Measurements from ENCODE around the gene SGO1. TPM values are rescaled to one million over a fixed set of nuclear protein-coding genes. Genes with fewer than 3 reads are reported as not detected.

Gene SGO1
- total RNA-seq, 2 donors from 2014 or later: 4.0 to 19.5 TPM

GRCh38 chr3:20136231-20136630 is 49.8 kb downstream of the SGO1 start:
- no peaks in the 10 kb centered on the region for H3K4me1 ChIP-seq
- H3K4me3 ChIP-seq: no peak overlapping the region
- H3K9ac ChIP-seq (ENCODE audit: low read depth in 2 of 2, low read length in 2 of 2): no peak overlapping the region
- intact Hi-C loops (cut with DNase I): no loop called here
- no peak overlapping the region for H3K27ac ChIP-seq
- H3K36me3 ChIP-seq: no peaks in the 10 kb centered on the region
- H3K9me3 ChIP-seq: no peaks in the 10 kb centered on the region
- no peak for TF ChIP-seq CTCF (IDR thresholded peaks at IDR 0.05)
- H3K27me3 ChIP-seq: no peaks in the 10 kb centered on the region
- DNase-seq: no peak

- H3K4me3 ChIP-seq: no peak overlapping the region
- no peaks in the 10 kb centered on the region for H3K27me3 ChIP-seq
- intact Hi-C loops (cut with DNase I): no loop called here
- no peak for TF ChIP-seq CTCF (IDR thresholded peaks at IDR 0.05)
- DNase-seq: no peak
- H3K36me3 ChIP-seq: no peaks in the 10 kb centered on the region
- H3K4me1 ChIP-seq: no peaks in the 10 kb centered on the region
- no peaks in the 10 kb centered on the region for H3K9me3 ChIP-seq
- no peak overlapping the region for H3K9ac ChIP-seq (ENCODE audit: low read depth in 2 of 2, low read length in 2 of 2)
- no peak overlapping the region for H3K27ac ChIP-seq
These were observed 55.9 kb downstream of the SGO1 start for GRCh38 chr3:20130106-20130505.

- H3K4me1 ChIP-seq: no peaks in the 10 kb centered on the region
- H3K27ac ChIP-seq: no peak overlapping the region
- no peaks in the 10 kb centered on the region for H3K9me3 ChIP-seq
- H3K4me3 ChIP-seq: no peak overlapping the region
- no peak overlapping the region for H3K9ac ChIP-seq (ENCODE audit: low read depth in 2 of 2, low read length in 2 of 2)
- H3K36me3 ChIP-seq: no peaks in the 10 kb centered on the region
- no peak for TF ChIP-seq CTCF (IDR thresholded peaks at IDR 0.05)
- intact Hi-C loops (cut with DNase I): no loop called here
- H3K27me3 ChIP-seq: no peaks in the 10 kb centered on the region
- no peak for DNase-seq
These were observed 57.6 kb downstream of the SGO1 start for GRCh38 chr3:20128358-20128757.

GRCh38 chr3:20125897-20126296 is 60.1 kb downstream of the SGO1 start:
- Histone ChIP-seq H3K36me3 (no peaks in the 10 kb centered on the region), H3K4me3 (no peak overlapping the region), H3K9me3 (no peaks in the 10 kb centered on the region), H3K9ac (ENCODE audit: low read depth in 2 of 2, low read length in 2 of 2) (no peak overlapping the region), H3K27me3 (no peaks in the 10 kb centered on the region), H3K4me1 (no peaks in the 10 kb centered on the region), H3K27ac (no peak overlapping the region)
- no peak for TF ChIP-seq CTCF (IDR thresholded peaks at IDR 0.05)
- intact Hi-C loops (cut with DNase I): no loop called here
- DNase-seq: no peak

- TF ChIP-seq CTCF (IDR thresholded peaks at IDR 0.05): no peak
- no peak overlapping the region for H3K27ac ChIP-seq
- no peak overlapping the region for H3K4me3 ChIP-seq
- H3K27me3 ChIP-seq: no peaks in the 10 kb centered on the region
- DNase-seq: no peak
- H3K9me3 ChIP-seq: no peaks in the 10 kb centered on the region
- H3K4me1 ChIP-seq: no peaks in the 10 kb centered on the region
- H3K36me3 ChIP-seq: no peaks in the 10 kb centered on the region
- intact Hi-C loops (cut with DNase I): no loop called here
- no peak overlapping the region for H3K9ac ChIP-seq (ENCODE audit: low read depth in 2 of 2, low read length in 2 of 2)
These were observed 60.7 kb downstream of the SGO1 start for GRCh38 chr3:20125289-20125688.

All from colonic mucosa (tissue), 4 donors.